ENCODE results near the gene SEC61G. TPM values are rescaled to one million over a fixed set of nuclear protein-coding genes. Genes with fewer than 3 reads are reported as not detected.

The SEC61G gene
- total and polyA plus RNA-seq, 8 donors: 61.9 to 275 (median 90.5) TPM

- Histone ChIP-seq H3K36me3 (no peaks in the 10 kb centered on the region), H3K27me3 (no peaks in the 10 kb centered on the region), H3K9me3 (no peaks in the 10 kb centered on the region), H3K27ac (no peak overlapping the region), H3K4me1 (no peaks in the 10 kb centered on the region), H3K4me3 (no peak overlapping the region)
- FAIRE-seq: no peak
- no peak for TF ChIP-seq CTCF (IDR thresholded peaks at IDR 0.05)
- WGBS, 2 donors: 69 to 73% methylated on average over 7 of the region's 7 CpGs
- intact Hi-C loops (cut with DNase I): loop anchor here in 2 of 3 donors (5.0 to 10.0 kb wide), 2 partner anchors 473 to 496 kb away; no protein-coding TSS in a partner anchor
- no peak for DNase-seq
- no peak for ATAC-seq
Measured at GRCh38 chr7:54778696-54779540, 19.9 kb upstream of the SEC61G start.

GRCh38 chr7:54778166-54778565 lies 19.2 kb upstream of the SEC61G start:
- no peaks in the 10 kb centered on the region for H3K27me3 ChIP-seq
- WGBS, 2 donors: 80 to 83% methylated on average over 9 of the region's 9 CpGs
- intact Hi-C loops (cut with DNase I): loop anchor here in 2 of 3 donors (5.0 to 10.0 kb wide), 2 partner anchors 474 to 497 kb away; no protein-coding TSS in a partner anchor
- no peak for TF ChIP-seq CTCF (IDR thresholded peaks at IDR 0.05)
- DNase-seq (no peak), FAIRE-seq (no peak), ATAC-seq (no peak)
- no peak overlapping the region for H3K27ac ChIP-seq
- no peak overlapping the region for H3K4me3 ChIP-seq
- peaks cover 0 to 7% (median 0%) of the 10 kb centered on the region in 3 donors for H3K4me1 ChIP-seq
- H3K9me3 ChIP-seq: no peaks in the 10 kb centered on the region
- H3K36me3 ChIP-seq: no peaks in the 10 kb centered on the region

GRCh38 chr7:54774785-54775740 lies 16.1 kb upstream of the SEC61G start:
- Histone ChIP-seq H3K36me3 (no peaks in the 10 kb centered on the region), H3K27me3 (no peaks in the 10 kb centered on the region), H3K4me3 (no peak overlapping the region), H3K4me1 (peaks cover 0 to 9% (median 0%) of the 10 kb centered on the region in 3 donors), H3K9me3 (no peaks in the 10 kb centered on the region), H3K27ac (no peak overlapping the region)
- DNase-seq: peak in 1 of 6 donors; percentile 52
- intact Hi-C loops (cut with DNase I): loop anchor here in 2 of 3 donors (5.0 to 10.0 kb wide), 2 partner anchors 477 to 500 kb away; no protein-coding TSS in a partner anchor
- TF ChIP-seq CTCF (IDR thresholded peaks at IDR 0.05): no peak
- WGBS, 2 donors: 83 to 89% methylated on average over 18 of the region's 18 CpGs
- FAIRE-seq: no peak
- ATAC-seq: no peak

GRCh38 chr7:54773472-54774399 lies 14.7 kb upstream of the SEC61G start:
- H3K27ac ChIP-seq: peak overlapping the region in 2 of 4 donors; percentile 39 to 53
- intact Hi-C loops (cut with DNase I): loop anchor here in 1 of 3 donors (10.0 kb wide), 1 partner anchor 501 kb away; no protein-coding TSS in a partner anchor
- peaks cover 0 to 9% (median 0%) of the 10 kb centered on the region in 3 donors for H3K4me1 ChIP-seq
- peak overlapping the region in 3 of 4 donors; percentile 11 to 33 (median 31) for H3K4me3 ChIP-seq
- no peak for FAIRE-seq
- peak; percentile 77 to 91 (median 86) for DNase-seq
- peak; percentile 67 to 85 (median 74) for TF ChIP-seq CTCF (IDR thresholded peaks at IDR 0.05)
- peak; percentile 98 to 100 (median 100) for ATAC-seq
- no peaks in the 10 kb centered on the region for H3K36me3 ChIP-seq
- no peaks in the 10 kb centered on the region for H3K27me3 ChIP-seq
- no peaks in the 10 kb centered on the region for H3K9me3 ChIP-seq
- WGBS, 2 donors: 12 to 13% methylated on average over 18 of the region's 18 CpGs
